Putamen (tissue), 1 donor: ENCODE measurements around the gene AGTPBP1.
A peak's percentile ranks its signal among the peaks of the same experiment; 100 is the strongest.
"Not testable (repeated sequence)": the region's sequence is repeated elsewhere in the genome, so short reads cannot be mapped to it uniquely, and the experiment has no call there.

ENCODE experiments used
- DNase-seq: peaks from one replicate; pipeline ENCODE4 v3.0.0-alpha.2; 2016; ENCODE audit warnings: low spot score

The AGTPBP1 gene, protein sequence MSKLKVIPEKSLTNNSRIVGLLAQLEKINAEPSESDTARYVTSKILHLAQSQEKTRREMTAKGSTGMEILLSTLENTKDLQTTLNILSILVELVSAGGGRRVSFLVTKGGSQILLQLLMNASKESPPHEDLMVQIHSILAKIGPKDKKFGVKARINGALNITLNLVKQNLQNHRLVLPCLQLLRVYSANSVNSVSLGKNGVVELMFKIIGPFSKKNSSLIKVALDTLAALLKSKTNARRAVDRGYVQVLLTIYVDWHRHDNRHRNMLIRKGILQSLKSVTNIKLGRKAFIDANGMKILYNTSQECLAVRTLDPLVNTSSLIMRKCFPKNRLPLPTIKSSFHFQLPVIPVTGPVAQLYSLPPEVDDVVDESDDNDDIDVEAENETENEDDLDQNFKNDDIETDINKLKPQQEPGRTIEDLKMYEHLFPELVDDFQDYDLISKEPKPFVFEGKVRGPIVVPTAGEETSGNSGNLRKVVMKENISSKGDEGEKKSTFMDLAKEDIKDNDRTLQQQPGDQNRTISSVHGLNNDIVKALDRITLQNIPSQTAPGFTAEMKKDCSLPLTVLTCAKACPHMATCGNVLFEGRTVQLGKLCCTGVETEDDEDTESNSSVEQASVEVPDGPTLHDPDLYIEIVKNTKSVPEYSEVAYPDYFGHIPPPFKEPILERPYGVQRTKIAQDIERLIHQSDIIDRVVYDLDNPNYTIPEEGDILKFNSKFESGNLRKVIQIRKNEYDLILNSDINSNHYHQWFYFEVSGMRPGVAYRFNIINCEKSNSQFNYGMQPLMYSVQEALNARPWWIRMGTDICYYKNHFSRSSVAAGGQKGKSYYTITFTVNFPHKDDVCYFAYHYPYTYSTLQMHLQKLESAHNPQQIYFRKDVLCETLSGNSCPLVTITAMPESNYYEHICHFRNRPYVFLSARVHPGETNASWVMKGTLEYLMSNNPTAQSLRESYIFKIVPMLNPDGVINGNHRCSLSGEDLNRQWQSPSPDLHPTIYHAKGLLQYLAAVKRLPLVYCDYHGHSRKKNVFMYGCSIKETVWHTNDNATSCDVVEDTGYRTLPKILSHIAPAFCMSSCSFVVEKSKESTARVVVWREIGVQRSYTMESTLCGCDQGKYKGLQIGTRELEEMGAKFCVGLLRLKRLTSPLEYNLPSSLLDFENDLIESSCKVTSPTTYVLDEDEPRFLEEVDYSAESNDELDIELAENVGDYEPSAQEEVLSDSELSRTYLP

DNA sequence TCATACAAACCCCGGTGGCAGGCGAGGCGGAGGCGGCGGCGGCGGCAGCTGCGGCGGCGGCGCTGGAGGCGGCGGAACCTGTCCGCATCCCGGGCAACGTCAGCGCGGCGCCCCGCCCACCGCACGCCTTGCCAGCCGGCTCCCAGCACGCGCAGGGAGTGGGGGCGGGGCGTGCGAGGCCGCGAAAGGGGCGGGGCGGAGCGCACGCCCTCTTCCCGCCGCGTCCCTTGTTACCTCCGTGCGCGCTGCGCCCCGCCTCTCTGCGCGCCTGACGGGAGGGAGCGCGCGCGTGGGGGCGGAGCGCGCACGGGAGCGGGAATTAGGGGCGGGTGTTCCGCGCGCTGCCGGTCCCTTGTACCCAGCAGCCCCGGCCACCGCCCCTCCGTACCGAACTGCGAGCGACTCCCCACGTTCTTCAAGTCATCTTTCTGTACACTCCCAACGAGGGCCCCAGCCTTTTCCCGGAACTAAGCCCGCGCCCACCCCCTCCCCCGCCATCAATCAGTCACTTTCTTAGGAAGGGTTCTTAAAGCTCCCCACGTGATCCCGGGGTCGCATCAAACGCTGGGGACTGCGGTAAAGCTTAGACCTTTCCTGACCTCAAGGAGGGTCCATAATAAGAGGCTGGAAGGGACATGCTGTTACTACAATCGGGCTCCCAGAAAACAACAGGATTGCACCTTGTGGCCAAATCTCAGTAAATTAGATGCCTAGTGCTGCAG lies at the start of gene AGTPBP1:
AGTPBP1 (minus strand) TSS at position 80 of the 722 bp plus-strand sequence. CDS start 29,421 bp downstream, outside the sequence.
- peak; percentile 96 for DNase-seq

DNA sequence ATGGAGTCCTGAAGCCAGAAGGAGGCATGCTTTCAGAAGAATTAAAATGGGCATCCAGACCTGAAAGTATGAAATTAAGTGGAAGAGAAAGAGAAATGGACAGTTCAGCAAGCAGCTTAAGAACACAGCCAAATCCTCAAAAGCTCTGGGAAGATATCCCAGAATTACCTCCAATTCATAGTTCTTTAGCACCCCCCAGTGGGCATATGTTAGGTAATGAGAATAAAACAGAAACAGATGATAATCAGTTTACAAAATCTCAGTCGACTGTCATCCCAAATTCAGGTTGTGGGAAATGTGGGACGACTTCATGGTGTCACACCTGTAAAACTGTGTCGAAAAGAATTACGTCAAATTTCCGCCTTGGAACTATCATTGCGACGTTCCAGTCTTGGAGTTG lies 44.4 kb upstream of the AGTPBP1 start:
- DNase-seq = not testable (repeated sequence)

DNA sequence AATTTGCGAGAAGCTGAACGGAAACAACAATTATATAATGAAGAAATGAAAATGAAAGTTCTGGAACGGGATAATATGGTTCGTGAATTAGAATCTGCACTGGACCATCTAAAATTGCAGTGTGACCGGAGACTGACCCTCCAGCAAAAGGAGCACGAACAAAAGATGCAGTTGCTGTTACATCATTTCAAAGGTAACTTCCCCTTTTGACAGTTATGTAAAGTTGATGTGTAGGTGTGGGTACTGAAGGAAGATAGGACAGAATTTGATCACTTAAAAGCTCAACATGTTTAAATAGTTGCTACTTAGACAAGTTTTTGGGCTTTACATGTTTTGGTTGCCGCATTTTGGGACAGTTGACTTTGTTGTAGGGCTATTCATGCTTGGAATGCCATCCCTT lies 32.1 kb upstream of the AGTPBP1 start:
- DNase-seq = not testable (repeated sequence)

DNA sequence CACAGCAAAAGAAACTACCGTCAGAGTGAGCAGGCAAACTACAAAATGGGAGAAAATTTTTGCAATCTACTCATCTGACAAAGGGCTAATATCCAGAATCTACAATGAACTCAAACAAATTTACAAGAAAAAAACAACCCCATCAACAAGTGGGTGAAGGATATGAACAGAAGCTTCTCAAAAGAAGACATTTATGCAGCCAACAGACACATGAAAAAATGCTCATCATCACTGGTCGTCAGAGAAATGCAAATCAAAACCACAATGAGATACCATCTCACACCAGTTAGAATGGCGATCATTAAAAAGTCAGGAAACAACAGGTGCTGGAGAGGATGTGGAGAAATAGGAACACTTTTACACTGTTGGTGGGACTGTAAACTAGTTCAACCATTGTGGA lies 20.0 kb upstream of the AGTPBP1 start:
- not testable (repeated sequence) for DNase-seq

DNA sequence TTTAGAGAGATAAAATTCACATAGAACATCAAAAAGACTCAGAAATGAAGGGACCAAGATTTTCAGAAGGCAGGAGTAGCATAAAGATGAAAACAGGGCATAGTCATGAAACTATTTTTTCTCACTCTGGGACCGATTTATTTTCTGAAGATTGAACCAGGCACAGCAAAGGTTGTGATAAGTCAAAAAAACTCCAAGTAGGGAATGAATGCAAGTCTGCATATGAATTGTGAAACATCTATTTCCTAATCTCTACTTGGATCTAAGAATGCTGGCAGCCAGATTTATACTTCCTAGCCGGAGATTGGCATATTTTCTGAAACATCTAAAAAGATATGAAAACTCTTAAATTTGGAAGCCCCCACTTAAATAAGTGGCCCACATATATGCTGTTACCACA lies 16.0 kb upstream of the AGTPBP1 start:
- DNase-seq = not testable (repeated sequence)

DNA sequence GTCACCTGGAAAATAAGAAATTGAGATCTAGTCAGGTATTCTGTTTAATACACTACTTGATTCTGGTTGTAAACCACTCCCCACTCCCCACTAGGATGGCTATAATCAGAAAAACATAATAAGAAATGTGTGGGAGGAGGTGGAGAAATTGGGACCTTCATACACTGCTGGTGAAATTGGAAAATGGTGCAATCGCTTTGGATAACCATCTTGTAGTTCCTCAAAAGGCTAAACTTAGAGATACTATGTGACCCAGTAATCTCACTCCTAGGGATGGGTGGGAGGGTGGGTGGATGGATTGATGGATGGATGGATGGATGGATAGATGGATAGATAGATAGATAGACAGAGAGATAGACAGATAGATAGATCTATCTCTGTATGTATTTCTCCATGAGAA lies 14.5 kb upstream of the AGTPBP1 start:
- not testable (repeated sequence) for DNase-seq

DNA sequence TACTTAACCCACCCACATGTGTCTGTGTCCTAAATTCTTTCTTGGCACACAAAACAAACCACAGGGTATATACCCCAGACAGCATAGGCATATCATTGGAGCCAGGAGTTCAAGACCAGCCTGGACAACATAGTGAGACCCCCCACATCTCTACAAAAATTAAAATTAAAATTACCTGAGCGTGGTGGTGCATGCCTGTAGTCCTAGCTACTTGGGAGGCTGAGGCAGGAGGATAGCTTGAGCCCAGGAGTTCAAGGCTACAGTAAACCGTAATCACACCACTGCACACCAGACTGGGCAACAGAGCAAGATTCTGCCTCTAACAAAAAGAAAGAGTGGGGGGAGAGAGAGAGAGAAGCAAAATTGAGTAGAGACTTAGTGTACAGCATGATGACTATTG lies 4.6 kb upstream of the AGTPBP1 start:
- DNase-seq = no peak

DNA sequence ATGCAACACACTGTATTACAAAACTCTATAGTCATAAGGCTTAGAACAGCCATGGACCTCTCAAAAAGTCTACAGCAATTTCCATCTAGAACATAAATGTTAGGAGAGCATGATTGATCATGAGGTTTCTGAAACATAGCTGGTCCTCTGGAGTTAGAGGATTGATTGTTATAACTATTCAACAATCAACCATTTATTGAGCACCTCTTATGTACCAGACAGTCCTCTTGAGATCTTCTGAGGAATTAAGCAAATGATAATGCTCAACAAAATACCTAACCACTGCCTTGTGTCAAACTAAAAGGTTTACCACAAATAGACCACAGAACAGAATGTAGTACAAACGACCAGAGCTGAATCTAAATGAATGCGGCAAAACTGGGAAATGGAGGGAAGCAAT lies 3.4 kb upstream of the AGTPBP1 start:
- DNase-seq = no peak

DNA sequence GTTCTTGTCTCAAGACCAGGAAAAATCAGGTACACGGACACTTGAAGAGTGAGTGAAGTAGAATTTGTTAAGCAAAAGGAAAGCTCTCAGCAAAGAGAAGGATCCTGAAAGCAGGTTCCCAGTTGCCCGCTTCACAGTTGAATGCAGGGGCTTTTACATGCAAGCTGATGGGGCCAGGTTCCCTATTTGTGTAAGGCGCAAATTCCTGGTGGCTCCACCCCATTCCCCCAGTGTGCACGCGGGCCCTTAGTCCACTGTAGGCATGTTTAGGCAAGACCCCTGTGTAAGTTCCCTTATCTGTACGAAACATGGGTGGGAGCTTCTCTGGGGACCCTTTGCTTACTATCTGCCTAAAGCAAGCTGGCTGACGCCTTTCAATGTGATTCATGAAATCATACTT lies 2.7 kb upstream of the AGTPBP1 start:
- no peak for DNase-seq

DNA sequence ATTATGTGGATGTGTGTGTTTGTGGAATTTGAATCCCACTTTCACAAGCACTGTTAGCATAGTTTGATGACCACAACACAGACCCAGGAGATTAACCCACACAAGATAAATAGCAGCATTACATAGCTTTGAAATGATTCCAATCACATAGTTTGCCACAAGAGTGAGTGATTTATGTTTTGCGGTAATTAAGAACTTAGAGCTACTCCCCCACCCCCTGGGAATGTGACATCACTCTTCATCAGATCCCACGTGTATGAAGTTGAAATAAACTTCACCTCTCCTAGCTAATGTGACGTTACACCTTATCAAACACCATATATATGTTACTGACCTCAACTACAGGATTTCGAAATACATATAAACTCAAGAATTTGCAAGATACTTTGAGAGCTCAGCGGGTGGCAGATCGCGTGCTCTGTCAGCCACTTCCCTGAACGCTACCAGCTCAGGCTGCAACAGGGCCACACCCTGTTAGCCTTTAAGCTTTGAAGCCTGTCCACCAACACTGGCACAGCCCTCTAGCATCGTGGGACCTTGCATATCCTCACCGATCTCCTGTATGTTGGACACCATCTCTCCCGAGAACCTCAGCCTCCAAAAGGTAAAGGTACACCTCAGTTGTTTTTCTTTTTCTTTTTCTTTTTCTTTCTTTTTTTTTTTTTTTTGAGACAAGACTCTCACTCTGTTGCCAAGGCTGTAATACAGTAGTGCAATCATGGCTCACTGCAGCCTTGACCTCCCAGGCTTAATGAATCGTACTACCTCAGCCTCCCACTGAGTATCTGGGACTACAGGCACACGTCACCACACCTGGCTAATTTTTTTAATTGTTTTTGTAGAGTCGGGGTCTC lies 1.7 kb upstream of the AGTPBP1 start:
- no peak for DNase-seq

DNA sequence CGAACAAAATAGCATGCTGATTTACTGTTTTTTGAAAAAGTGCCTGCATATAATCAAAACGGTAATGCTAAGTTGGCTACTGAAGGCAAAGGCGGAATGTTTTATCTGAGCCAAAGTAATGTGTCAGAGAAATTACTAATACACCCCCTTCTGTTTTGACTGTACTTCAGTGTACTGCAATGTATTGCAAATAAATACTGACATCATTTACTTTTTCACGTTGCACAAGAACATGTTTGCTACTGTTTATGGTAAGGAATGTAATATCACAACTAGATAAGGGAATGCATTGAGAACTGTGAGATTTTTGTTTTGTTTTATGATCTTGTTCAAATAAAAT lies 813 bp upstream of the AGTPBP1 start:
- DNase-seq = no peak

DNA sequence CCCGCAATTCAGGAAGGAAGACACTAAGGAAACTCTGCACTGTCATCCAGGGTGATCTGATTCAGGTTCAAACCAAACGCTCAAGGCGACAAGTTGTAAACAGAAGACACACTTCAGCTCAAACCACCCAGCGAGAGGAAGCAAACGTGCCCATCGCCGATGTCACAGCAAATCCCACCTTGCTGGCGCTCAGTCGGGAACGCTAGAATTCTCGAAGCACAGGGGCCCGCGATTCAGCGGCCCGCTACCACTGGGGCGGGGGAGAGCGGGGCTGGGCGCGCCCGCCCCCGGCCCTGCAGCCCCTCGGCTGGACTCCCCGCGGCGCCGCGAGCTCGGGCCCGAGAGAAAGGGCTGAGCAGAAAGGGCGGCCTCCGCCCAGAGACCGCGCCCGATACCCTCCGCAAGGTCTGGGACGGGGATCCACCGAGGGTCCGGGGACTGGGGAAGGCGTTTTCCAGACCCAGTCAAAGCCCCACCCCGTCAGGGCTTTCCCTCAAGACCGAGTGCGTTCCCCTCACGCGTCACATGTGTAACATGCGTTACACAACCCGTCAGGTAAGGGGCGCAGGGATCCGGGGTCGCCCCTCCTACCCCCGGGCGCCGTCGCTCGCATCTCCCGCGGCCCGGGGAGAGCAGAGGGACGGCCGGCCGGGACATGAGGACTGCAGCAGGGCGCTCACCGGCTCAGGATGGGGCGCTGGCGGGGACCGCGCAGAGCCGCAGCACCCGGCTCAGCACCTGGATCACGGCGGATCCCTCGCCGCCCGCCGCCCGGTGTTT lies 469 bp downstream of the AGTPBP1 start:
- DNase-seq = no peak

DNA sequence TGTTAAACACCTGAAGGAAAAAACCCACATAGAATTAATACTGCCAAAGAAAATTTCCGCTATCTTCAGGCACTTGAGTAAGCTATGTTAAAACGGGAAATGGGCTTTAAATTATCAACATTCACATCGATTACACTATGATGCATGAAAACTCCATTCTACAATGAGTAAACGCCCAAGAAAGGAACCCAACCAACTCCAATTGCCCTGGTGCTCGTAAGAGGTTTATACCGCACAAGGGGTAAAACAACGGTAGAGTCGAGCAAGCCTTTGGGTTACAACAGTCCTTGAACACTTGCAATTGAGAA lies 1.0 kb downstream of the AGTPBP1 start:
- DNase-seq = peak; percentile 34

DNA sequence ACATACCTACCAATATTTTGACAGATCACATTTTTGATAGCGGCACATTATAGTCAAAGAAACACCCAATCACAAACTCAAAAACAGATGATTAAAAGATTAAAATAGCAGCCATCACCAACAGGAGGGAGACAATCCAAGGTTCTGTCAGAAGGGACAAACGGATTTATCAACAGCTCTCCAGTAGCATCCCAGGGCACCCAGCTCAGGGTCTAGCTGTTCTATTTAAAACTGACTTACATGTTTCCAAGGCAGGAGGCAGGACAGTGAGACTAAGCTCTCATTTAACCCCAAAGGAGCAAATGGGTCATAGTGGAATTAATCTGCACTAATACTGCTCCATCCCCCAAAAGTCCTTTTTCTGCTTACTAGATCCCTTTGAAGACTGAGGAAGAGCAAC lies 3.2 kb downstream of the AGTPBP1 start:
- no peak for DNase-seq

DNA sequence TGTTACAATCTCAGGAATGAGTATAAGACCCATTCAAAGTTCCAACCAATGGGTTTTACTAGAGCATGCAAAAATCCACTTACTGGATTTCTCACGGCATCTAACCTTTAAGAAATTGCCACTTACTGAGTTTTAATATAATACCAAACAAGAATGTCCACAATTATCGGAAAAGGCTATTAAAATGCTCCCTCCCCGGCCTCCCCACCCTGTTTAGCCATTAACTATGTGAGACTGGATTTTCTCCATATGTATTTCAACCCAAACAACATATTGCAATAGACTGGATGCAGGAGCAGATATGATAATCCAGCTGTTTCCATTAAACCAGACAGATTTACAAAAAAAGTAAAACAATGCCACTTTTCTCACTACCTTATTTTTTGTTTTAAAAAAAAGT lies 4.1 kb downstream of the AGTPBP1 start:
- DNase-seq = no peak

DNA sequence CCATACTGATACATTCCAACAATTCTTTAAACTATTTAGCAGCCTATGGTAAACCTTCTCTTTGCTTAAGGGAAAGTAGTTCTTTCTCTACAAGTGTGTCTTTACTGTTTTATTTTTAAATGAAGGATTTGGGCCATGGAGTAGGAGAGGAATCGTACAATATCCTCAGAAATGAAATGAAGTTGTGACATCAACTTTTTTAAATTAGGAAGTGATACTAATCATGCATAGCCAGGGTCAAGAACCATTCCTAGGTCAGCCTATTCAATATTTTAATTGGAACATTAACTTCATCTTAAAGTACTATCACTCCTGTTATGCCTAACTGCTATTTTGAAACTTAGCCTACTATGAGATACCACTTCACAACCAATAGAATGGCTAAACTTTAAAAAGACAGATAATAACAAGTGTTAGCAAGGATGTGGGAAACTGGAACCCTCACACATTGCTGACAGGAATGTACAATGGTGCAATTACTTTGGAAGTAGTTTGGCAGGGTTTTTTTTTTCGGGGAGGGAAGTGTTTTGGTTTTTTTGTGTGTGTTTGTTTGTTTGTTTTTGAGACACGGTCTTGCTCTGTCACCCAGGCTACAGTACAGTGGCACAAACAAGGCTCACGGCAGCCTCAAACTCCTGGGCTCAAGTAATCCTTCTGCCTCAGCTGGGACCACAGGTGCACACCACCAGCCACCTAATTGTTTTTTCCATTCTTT lies 10.7 kb downstream of the AGTPBP1 start:
- DNase-seq = no peak

DNA sequence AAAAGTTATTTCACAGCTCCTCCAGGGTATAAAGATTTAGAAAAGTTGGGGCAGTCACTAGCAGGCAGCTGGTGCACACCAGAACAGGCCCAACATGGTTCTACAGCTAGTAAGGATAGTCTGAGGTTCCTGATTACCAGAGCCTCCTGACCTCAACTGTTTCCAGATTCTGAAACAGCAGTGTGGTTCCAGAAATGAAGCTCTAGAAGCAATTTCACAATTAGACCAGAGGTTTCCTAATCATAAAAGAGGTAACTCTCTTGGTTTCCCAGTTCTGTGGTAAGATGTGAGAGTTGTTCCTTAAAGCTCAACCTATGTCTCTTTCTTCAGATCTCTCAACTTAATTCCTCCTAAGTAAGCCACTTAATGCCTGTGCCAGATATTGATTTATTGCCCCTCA lies 11.9 kb downstream of the AGTPBP1 start:
- DNase-seq = no peak

DNA sequence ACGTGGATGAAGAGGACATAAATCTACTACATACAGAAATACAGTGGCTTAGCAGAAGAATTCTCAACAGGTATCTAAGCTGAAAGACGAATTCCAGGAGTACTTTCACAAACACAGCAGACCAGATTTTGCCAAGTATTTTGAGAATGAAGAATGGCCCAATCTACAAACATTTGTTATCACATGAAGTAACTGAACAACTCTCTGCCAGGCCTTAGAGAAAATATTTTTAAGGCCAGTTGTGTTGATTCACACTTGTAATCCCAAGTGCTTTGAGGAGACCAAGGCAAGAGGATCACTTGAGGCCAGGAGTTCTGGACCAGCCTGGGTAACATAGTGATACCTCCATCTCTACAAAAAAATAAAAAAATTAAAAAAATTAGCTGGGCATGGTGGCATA lies 14.3 kb downstream of the AGTPBP1 start:
- no peak for DNase-seq

DNA sequence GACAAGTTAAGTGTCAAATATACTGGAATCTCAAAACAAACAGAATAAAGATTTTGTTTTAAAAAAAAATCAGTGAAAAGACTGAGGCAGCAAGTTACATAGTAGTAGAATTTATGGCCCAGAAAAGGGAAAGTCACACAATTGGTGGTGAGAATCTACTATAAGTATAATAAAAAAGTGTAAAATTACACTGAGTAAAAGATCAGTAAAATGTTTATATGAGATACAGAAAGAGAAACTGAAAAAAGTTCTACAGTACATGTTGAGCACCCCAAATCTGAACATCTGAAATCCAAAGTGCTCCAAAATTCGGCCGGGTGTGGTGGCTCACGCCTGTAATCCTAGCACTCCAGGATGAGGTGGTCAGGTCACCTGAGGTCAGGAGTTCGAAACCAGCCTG lies 15.0 kb downstream of the AGTPBP1 start:
- DNase-seq = no peak

DNA sequence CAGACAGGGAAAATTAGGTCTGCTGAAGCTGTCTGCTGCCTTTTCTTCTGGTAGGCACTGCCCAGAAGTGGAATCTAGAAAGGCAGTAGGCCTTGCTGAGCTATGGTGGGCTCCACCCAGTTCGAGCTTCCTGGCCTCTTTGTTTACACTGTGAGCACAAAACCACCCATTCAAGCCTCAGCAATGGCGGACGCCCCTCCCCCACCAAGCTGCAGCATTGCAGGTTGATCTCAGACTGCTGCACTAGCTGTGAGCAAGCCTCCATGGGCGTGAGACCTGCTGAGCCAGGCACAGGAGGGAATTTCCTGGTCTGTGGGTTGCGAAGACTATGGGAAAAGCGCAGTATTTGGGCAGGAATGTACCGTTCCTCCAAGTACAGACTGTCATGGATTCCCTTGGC lies 18.5 kb downstream of the AGTPBP1 start:
- peak; percentile 41 for DNase-seq
